ENCODE data around the gene TFPI. TPM values are rescaled to one million over a fixed set of nuclear protein-coding genes. Genes with fewer than 3 reads are reported as not detected.

Gene TFPI
- total RNA-seq, 1 experiment from 2014 or later, result 16.0 TPM

GRCh38 chr2:187544371-187545080, 9.7 kb downstream of the TFPI start:
- Histone ChIP-seq H3K9me2 (replicated peaks; ENCODE audit: low read length) (no peaks in the 10 kb centered on the region), H3K4me3 (ENCODE audit: low read length) (no peak overlapping the region), H3K27me3 (ENCODE audit: low read length) (no peaks in the 10 kb centered on the region), H3K27ac (ENCODE audit: low read length) (peak overlapping the region; percentile 97), H3K4me1 (ENCODE audit: insufficient read depth, low read length) (peaks cover 95% of the 10 kb centered on the region), H3K36me3 (ENCODE audit: low read depth, low read length) (no peaks in the 10 kb centered on the region; the same call in 1 of the 2 replicates), H3K4me2 (ENCODE audit: low read length) (peak overlapping the region; percentile 51), H3K9ac (ENCODE audit: low read length) (peak overlapping the region; percentile 90), H3F3A (ENCODE audit: low read length, unreplicated experiment) (peaks cover 18% of the 10 kb centered on the region), H4K20me1 (ENCODE audit: low read length) (no peaks in the 10 kb centered on the region), H3K9me3 (ENCODE audit: low read length) (no peaks in the 10 kb centered on the region), H2AFZ (ENCODE audit: low read length) (no peak overlapping the region), H3K79me2 (ENCODE audit: low read length) (peaks cover 12% of the 10 kb centered on the region)
- ChIA-PET POLR2A (ENCODE audit: unreplicated experiment) (interaction anchor here (1.0 kb wide), 1 partner anchor 31 kb away, joined by 5 read pairs; no protein-coding TSS in a partner anchor), CTCF (no interaction called here)
- intact Hi-C loops (cut with micrococcal nuclease), result no loop called here
- peak; percentile 50 for DNase-seq
- BruUV-seq (replicated peaks), result no TSS peak
- no peak for ATAC-seq
- TF ChIP-seq EZH2 (IDR thresholded peaks at IDR 0.05; ENCODE audit: low read length, unreplicated experiment) (no peak), EZH2phosphoT487 (IDR thresholded peaks at IDR 0.05; ENCODE audit: borderline replicate concordance, low read length) (no peak)

DNA sequence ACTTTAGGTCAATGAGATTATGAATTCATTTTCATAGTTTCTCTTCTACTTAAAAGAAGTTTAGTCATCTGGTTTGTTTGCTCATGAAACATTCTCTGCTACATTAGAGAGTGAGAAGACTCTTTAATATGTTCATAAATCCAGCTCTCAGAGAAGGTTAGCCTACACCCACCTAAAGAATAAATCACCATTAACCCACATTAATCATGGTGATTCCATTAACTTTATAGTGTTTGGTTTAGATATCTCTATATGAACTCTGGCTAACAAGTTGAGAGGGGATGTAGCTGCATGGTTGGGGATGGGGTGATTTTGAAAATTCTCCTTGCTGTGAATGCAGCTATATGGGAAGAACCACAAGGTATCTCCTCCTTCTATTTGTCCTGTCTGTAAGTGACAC, 10.7 kb downstream of the TFPI start:
- ChIA-PET CTCF (no interaction called here), POLR2A (ENCODE audit: unreplicated experiment) (interaction anchor here (1.0 kb wide), 1 partner anchor 32 kb away, joined by 5 read pairs; no protein-coding TSS in a partner anchor)
- peaks cover 2% of the 10 kb centered on the region; the same call in 1 of the 2 replicates for H3K79me2 ChIP-seq (ENCODE audit: low read length)
- H3K9me2 ChIP-seq (replicated peaks; ENCODE audit: low read length), result no peaks in the 10 kb centered on the region
- H3K27ac ChIP-seq (ENCODE audit: low read length), result peak overlapping the region; percentile 97
- no peak overlapping the region for H2AFZ ChIP-seq (ENCODE audit: low read length)
- ATAC-seq (peak; percentile 59), DNase-seq (peak; percentile 84)
- H3K27me3 ChIP-seq (ENCODE audit: low read length), result no peaks in the 10 kb centered on the region
- TF ChIP-seq CTCF (conservative IDR thresholded peaks at IDR 0.05; ENCODE audit: low read depth, low read length) (no peak), EZH2phosphoT487 (IDR thresholded peaks at IDR 0.05; ENCODE audit: borderline replicate concordance, low read length) (no peak), EZH2 (IDR thresholded peaks at IDR 0.05; ENCODE audit: low read length, unreplicated experiment) (no peak)
- peak overlapping the region; percentile 90 for H3K9ac ChIP-seq (ENCODE audit: low read length)
- H3F3A ChIP-seq (ENCODE audit: low read length, unreplicated experiment), result peaks cover 18% of the 10 kb centered on the region
- BruUV-seq (replicated peaks), result no TSS peak
- no peaks in the 10 kb centered on the region for H4K20me1 ChIP-seq (ENCODE audit: low read length)
- H3K9me3 ChIP-seq (ENCODE audit: low read length), result no peaks in the 10 kb centered on the region
- no peaks in the 10 kb centered on the region; the same call in 1 of the 2 replicates for H3K36me3 ChIP-seq (ENCODE audit: low read depth, low read length)
- H3K4me3 ChIP-seq (ENCODE audit: low read length), result peak overlapping the region; percentile 45
- peak overlapping the region; percentile 65 for H3K4me2 ChIP-seq (ENCODE audit: low read length)
- H3K4me1 ChIP-seq (ENCODE audit: insufficient read depth, low read length), result peaks cover 91% of the 10 kb centered on the region
- intact Hi-C loops (cut with micrococcal nuclease), result no loop called here

GRCh38 chr2:187542123-187542522, 12.1 kb downstream of the TFPI start:
- Histone ChIP-seq H3K27ac (ENCODE audit: low read length) (peak overlapping the region; percentile 97), H3K9ac (ENCODE audit: low read length) (peak overlapping the region; percentile 90), H3K9me3 (ENCODE audit: low read length) (no peaks in the 10 kb centered on the region), H3K4me1 (ENCODE audit: insufficient read depth, low read length) (peaks cover 78% of the 10 kb centered on the region), H3K4me2 (ENCODE audit: low read length) (peak overlapping the region; percentile 65), H3K36me3 (ENCODE audit: low read depth, low read length) (no peaks in the 10 kb centered on the region), H3F3A (ENCODE audit: low read length, unreplicated experiment) (peaks cover 18% of the 10 kb centered on the region), H3K4me3 (ENCODE audit: low read length) (peak overlapping the region; percentile 11; the same call in 1 of the 2 replicates), H4K20me1 (ENCODE audit: low read length) (no peaks in the 10 kb centered on the region), H2AFZ (ENCODE audit: low read length) (no peak overlapping the region), H3K27me3 (ENCODE audit: low read length) (no peaks in the 10 kb centered on the region), H3K79me2 (ENCODE audit: low read length) (no peaks in the 10 kb centered on the region; the same call in 1 of the 2 replicates), H3K9me2 (replicated peaks; ENCODE audit: low read length) (no peaks in the 10 kb centered on the region)
- TF ChIP-seq CTCF (conservative IDR thresholded peaks at IDR 0.05; ENCODE audit: low read depth, low read length) (no peak), EZH2phosphoT487 (IDR thresholded peaks at IDR 0.05; ENCODE audit: borderline replicate concordance, low read length) (no peak), EZH2 (IDR thresholded peaks at IDR 0.05; ENCODE audit: low read length, unreplicated experiment) (no peak)
- BruUV-seq (replicated peaks), result TSS peak; percentile 40
- intact Hi-C loops (cut with micrococcal nuclease), result no loop called here
- ChIA-PET CTCF (no interaction called here), POLR2A (ENCODE audit: unreplicated experiment) (no interaction called here)
- DNase-seq (no peak), ATAC-seq (no peak)

Data from PC-3 (cell line).